ENCODE data around the gene LPAR6. TPM values are rescaled to one million over a fixed set of nuclear protein-coding genes. Genes with fewer than 3 reads are reported as not detected.

LPAR6 gene
- polyA plus RNA-seq, 3 donors: 17.2 to 72.6 (median 62.1) TPM

- Histone ChIP-seq H3K4me2 (replicated peaks; ENCODE audit: extremely low read depth, low read length, poor library complexity, severe bottlenecking) (peak overlapping the region; percentile 0), H3K4me1 (ENCODE audit: control insufficient read depth in 1 of 2, insufficient read depth in 2 of 2, low read length in 2 of 2) (peaks cover 30 to 44% of the 10 kb centered on the region in 2 donors)
- H3K4me3 Mint-ChIP-seq: no peak overlapping the region
Observed at GRCh38 chr13:48400090-48400694, 12.7 kb downstream of the LPAR6 start.

DNA sequence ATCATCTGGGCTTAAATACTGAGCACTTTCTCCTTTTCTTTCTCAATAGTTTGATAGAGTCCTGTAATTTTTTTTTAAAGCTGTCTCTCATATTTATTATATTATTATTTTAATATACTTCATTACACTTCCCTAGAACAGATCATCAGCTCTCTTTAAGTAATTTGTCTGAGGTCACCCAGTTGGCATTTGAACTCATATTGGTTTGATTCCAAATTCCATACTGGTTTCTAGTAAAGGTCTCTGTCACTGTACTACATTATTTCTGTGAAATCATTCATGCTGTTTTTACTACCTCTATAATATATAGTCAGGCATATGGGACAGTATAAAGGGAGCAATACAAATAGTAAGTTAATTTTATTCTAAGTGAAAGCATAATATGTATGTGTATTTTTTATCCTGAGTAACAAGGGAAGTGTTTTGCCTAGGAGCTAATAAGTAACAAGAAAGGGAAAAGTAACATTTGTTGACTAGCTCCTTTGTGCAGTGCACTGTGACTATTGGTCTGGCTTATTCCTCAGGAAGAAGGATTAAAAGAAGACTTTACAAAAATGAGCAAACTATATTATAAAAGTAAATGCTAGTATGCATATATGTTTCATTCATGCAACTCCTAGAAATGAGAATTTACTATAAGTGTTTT lies 14.3 kb downstream of the LPAR6 start:
- H3K36me3 Mint-ChIP-seq: peaks cover 32 to 33% of the 10 kb centered on the region in 2 donors
- Histone ChIP-seq H2AFZ (ENCODE audit: insufficient read depth, low read depth, low read length, poor library complexity, severe bottlenecking) (no peak overlapping the region), H3K79me2 (ENCODE audit: insufficient read depth, low read length) (peaks cover 11% of the 10 kb centered on the region), H3K4me2 (replicated peaks; ENCODE audit: extremely low read depth, low read length, poor library complexity, severe bottlenecking) (no peak overlapping the region), H4K20me1 (ENCODE audit: insufficient read depth, low read length) (no peaks in the 10 kb centered on the region), H3K27me3 (ENCODE audit: control insufficient read depth in 2 of 2, insufficient read depth in 2 of 2, low read length in 2 of 2) (no peaks in the 10 kb centered on the region), H3K27ac (ENCODE audit: low read depth in 1 of 2, low read length in 2 of 2) (no peak overlapping the region), H3K4me1 (ENCODE audit: control insufficient read depth in 1 of 2, insufficient read depth in 2 of 2, low read length in 2 of 2) (peaks cover 19 to 32% of the 10 kb centered on the region in 2 donors), H3K36me3 (replicated peaks in 1 of 2; ENCODE audit: control insufficient read depth in 1 of 2, insufficient read depth in 2 of 2, low read length in 2 of 2) (peaks cover 6 to 19% of the 10 kb centered on the region in 2 donors), H3K9me3 (replicated peaks in 1 of 2; ENCODE audit: control insufficient read depth in 1 of 2, insufficient read depth in 1 of 2, low read length in 2 of 2) (peaks cover 0 to 3% of the 10 kb centered on the region in 2 donors), H3K9ac (ENCODE audit: insufficient read depth, low read length, poor library complexity, severe bottlenecking) (no peak overlapping the region), H3K4me3 (replicated peaks in 1 of 3; ENCODE audit: low read depth in 2 of 3, low read length in 3 of 3) (no peak overlapping the region)
- intact Hi-C loops (cut with micrococcal nuclease): no loop called here
- peaks cover 30% of the 10 kb centered on the region for H3K4me1 Mint-ChIP-seq
- no peak for DNase-seq
- no peak overlapping the region for H3K4me3 Mint-ChIP-seq
- no peak overlapping the region for H3K27ac Mint-ChIP-seq
- TF ChIP-seq, protein P1, sequence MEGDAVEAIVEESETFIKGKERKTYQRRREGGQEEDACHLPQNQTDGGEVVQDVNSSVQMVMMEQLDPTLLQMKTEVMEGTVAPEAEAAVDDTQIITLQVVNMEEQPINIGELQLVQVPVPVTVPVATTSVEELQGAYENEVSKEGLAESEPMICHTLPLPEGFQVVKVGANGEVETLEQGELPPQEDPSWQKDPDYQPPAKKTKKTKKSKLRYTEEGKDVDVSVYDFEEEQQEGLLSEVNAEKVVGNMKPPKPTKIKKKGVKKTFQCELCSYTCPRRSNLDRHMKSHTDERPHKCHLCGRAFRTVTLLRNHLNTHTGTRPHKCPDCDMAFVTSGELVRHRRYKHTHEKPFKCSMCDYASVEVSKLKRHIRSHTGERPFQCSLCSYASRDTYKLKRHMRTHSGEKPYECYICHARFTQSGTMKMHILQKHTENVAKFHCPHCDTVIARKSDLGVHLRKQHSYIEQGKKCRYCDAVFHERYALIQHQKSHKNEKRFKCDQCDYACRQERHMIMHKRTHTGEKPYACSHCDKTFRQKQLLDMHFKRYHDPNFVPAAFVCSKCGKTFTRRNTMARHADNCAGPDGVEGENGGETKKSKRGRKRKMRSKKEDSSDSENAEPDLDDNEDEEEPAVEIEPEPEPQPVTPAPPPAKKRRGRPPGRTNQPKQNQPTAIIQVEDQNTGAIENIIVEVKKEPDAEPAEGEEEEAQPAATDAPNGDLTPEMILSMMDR (IDR thresholded peaks at IDR 0.05): no peak
- peaks cover 2 to 13% (median 4%) of the 10 kb centered on the region in 7 donors for H3K9me3 Mint-ChIP-seq
- no peaks in the 10 kb centered on the region for H3K27me3 Mint-ChIP-seq (ENCODE audit: low read depth in 3 of 3)

More at GRCh38 chr13:48400090-48400694, 12.7 kb downstream of the LPAR6 start:
- Mint-ChIP-seq H3K36me3 (peaks cover 25 to 27% of the 10 kb centered on the region in 2 donors), H3K9me3 (peaks cover 0 to 6% (median 2%) of the 10 kb centered on the region in 7 donors), H3K27ac (peak overlapping the region in 5 of 7 donors; percentile 11 to 77 (median 55)), H3K27me3 (ENCODE audit: low read depth in 3 of 3) (no peaks in the 10 kb centered on the region), H3K4me1 (peaks cover 38% of the 10 kb centered on the region)
- TF ChIP-seq, protein P1 (IDR thresholded peaks at IDR 0.05): no peak
- Histone ChIP-seq H3K9me3 (replicated peaks in 1 of 2; ENCODE audit: control insufficient read depth in 1 of 2, insufficient read depth in 1 of 2, low read length in 2 of 2) (no peaks in the 10 kb centered on the region), H4K20me1 (ENCODE audit: insufficient read depth, low read length) (no peaks in the 10 kb centered on the region), H2AFZ (ENCODE audit: insufficient read depth, low read depth, low read length, poor library complexity, severe bottlenecking) (no peak overlapping the region), H3K27ac (ENCODE audit: low read depth in 1 of 2, low read length in 2 of 2) (peak overlapping the region in 1 of 2 donors; percentile 69), H3K36me3 (replicated peaks in 1 of 2; ENCODE audit: control insufficient read depth in 1 of 2, insufficient read depth in 2 of 2, low read length in 2 of 2) (peaks cover 0 to 3% of the 10 kb centered on the region in 2 donors), H3K79me2 (ENCODE audit: insufficient read depth, low read length) (peaks cover 19% of the 10 kb centered on the region), H3K4me3 (replicated peaks in 1 of 3; ENCODE audit: low read depth in 2 of 3, low read length in 3 of 3) (no peak overlapping the region), H3K9ac (ENCODE audit: insufficient read depth, low read length, poor library complexity, severe bottlenecking) (no peak overlapping the region), H3K27me3 (ENCODE audit: control insufficient read depth in 2 of 2, insufficient read depth in 2 of 2, low read length in 2 of 2) (no peaks in the 10 kb centered on the region)
- no peak for DNase-seq
- WGBS (ENCODE audit: insufficient coverage): no CpG with 5 or more reads among the region's 2 CpGs
- intact Hi-C loops (cut with micrococcal nuclease): loop anchor here (5.0 to 10.0 kb wide), 3 partner anchors 105 to 177 kb away; no protein-coding TSS in a partner anchor

All from CD14-positive monocyte (primary cell).